GM23338 (cell line): ENCODE data around the gene SPOUT1. TPM values are rescaled to one million over a fixed set of nuclear protein-coding genes. Genes with fewer than 3 reads are reported as not detected.

Experiments used
- ATAC-seq: fragments of 200-7000 bp; cut with Tn5 transposase; 3 replicates; pipeline ENCODE4 v1.9.1; 2020
- DNase-seq: peaks from one replicate; pipeline ENCODE4 v3.0.0-alpha.2; 2015; ENCODE audit warnings: low spot score
- H2AFZ ChIP-seq: fragments of 200-600 bp; sonication (generic); 2 replicates; pipeline ENCODE4 v1.8.0; 2016; ENCODE audit warnings: antibody characterized with exemption, mild to moderate bottlenecking, moderate library complexity
- H3F3A ChIP-seq: fragments of 200-600 bp; sonication (generic); replicated peaks from 2 replicates; pipeline ENCODE4 v1.8.0; 2017; ENCODE audit warnings: antibody characterized with exemption, mixed run types, low read depth
- H3K27ac ChIP-seq: fragments of 200-600 bp; sonication (generic); 2 replicates; pipeline ENCODE4 v1.6.1; 2016; ENCODE audit warnings: low read depth
- H3K27me3 ChIP-seq: fragments of 200-600 bp; sonication (generic); 2 replicates; pipeline ENCODE4 v1.8.0; 2016; ENCODE audit warnings: mild to moderate bottlenecking, mixed run types, moderate library complexity; ENCODE audit not compliant: insufficient read depth
- H3K36me3 ChIP-seq: fragments of 200-600 bp; sonication (generic); 2 replicates; pipeline ENCODE4 v1.8.0; 2016; ENCODE audit warnings: mild to moderate bottlenecking; ENCODE audit not compliant: insufficient read depth
- H3K4me1 ChIP-seq: fragments of 200-600 bp; sonication (generic); 2 replicates; pipeline ENCODE4 v1.8.0; 2016; ENCODE audit warnings: mild to moderate bottlenecking, moderate library complexity; ENCODE audit not compliant: insufficient read depth
- H3K4me2 ChIP-seq: fragments of 200-600 bp; sonication (generic); 2 replicates; pipeline ENCODE4 v1.7.1; 2017; ENCODE audit warnings: mixed run types
- H3K4me3 ChIP-seq: fragments of 200-600 bp; sonication (generic); 2 replicates; pipeline ENCODE4 v1.6.1; 2016; ENCODE audit warnings: mixed run types
- H3K79me2 ChIP-seq: fragments of 200-600 bp; sonication (generic); replicated peaks from 2 replicates; pipeline ENCODE4 v1.8.0; 2017; ENCODE audit warnings: mild to moderate bottlenecking; ENCODE audit not compliant: insufficient read depth
- H3K9me2 ChIP-seq: fragments of 200-600 bp; sonication (generic); 2 replicates; pipeline ENCODE4 v1.8.0; 2017; ENCODE audit not compliant: insufficient read depth
- H4K20me1 ChIP-seq: fragments of 200-600 bp; sonication (generic); replicated peaks from 2 replicates; pipeline ENCODE4 v1.8.0; 2017; ENCODE audit warnings: mild to moderate bottlenecking; ENCODE audit not compliant: insufficient read depth
- H3K27ac Mint-ChIP-seq: 2 replicates; pipeline ENCODE4 v1.8.0; 2020; ENCODE audit warnings: inconsistent platforms, mild to moderate bottlenecking, moderate library complexity, mixed read lengths
- H3K27me3 Mint-ChIP-seq: 3 replicates; pipeline ENCODE4 v1.8.0; 2022; ENCODE audit warnings: low read depth, mild to moderate bottlenecking, moderate library complexity, mixed read lengths, inconsistent platforms; ENCODE audit not compliant: insufficient read depth, poor library complexity
- H3K36me3 Mint-ChIP-seq: 3 replicates; pipeline ENCODE4 v1.8.0; 2021; ENCODE audit warnings: low read depth, mild to moderate bottlenecking, inconsistent platforms, moderate library complexity, mixed read lengths
- H3K4me1 Mint-ChIP-seq: 3 replicates; pipeline ENCODE4 v1.8.0; 2020; ENCODE audit warnings: mild to moderate bottlenecking, inconsistent platforms, mixed read lengths
- H3K4me3 Mint-ChIP-seq: 3 replicates; pipeline ENCODE4 v1.8.0; 2021; ENCODE audit warnings: moderate library complexity, mild to moderate bottlenecking, inconsistent platforms, mixed read lengths
- H3K9me3 Mint-ChIP-seq: 3 replicates; pipeline ENCODE4 v1.8.0; 2020; ENCODE audit warnings: moderate library complexity, mild to moderate bottlenecking, inconsistent platforms, mixed read lengths
- polyA plus RNA-seq: library from polyadenylated mRNA; unstranded; fragments of >200 nt; fragmentation: Nextera tagmentation; extraction: Ambion mirVana; gene quantifications from 2 replicates; pipeline ENCODE4 v1.2.1, GENCODE V29; 2016
- total RNA-seq: library from RNA; depleted of rRNA; stranded (reverse); fragments of >200 nt; shearing (Covaris generic); gene quantifications from 2 replicates; pipeline ENCODE4 v1.2.3, GENCODE V29; 2014
- TF ChIP-seq, protein P1 (sequence below): fragments of 250-450 bp; sonication (Bioruptor Pico); IDR thresholded peaks from 2 replicates; pipeline ENCODE4 v1.5.0; 2020; ENCODE audit warnings: mild to moderate bottlenecking, moderate library complexity
- TF ChIP-seq, protein P2 (sequence below), 2 experiments: fragments of 200-600 bp in 1 of 2; sonication (generic) in 1 of 2; conservative IDR thresholded peaks; 2 replicates each; pipeline versions ENCODE4 v1.5.1 to v1.6.1; 2016 to 2017; ENCODE audit warnings: antibody characterized with exemption in 2 of 2, low read depth in 2 of 2, mild to moderate bottlenecking in 2 of 2, moderate library complexity in 1 of 2

The SPOUT1 gene
- total and polyA plus RNA-seq, 2 experiments from 2014 or later, result 28.5 to 50.9 TPM

GRCh38 chr9:128838338-128838737, 8.7 kb upstream of the SPOUT1 start (continued):
- TF ChIP-seq, protein P1, sequence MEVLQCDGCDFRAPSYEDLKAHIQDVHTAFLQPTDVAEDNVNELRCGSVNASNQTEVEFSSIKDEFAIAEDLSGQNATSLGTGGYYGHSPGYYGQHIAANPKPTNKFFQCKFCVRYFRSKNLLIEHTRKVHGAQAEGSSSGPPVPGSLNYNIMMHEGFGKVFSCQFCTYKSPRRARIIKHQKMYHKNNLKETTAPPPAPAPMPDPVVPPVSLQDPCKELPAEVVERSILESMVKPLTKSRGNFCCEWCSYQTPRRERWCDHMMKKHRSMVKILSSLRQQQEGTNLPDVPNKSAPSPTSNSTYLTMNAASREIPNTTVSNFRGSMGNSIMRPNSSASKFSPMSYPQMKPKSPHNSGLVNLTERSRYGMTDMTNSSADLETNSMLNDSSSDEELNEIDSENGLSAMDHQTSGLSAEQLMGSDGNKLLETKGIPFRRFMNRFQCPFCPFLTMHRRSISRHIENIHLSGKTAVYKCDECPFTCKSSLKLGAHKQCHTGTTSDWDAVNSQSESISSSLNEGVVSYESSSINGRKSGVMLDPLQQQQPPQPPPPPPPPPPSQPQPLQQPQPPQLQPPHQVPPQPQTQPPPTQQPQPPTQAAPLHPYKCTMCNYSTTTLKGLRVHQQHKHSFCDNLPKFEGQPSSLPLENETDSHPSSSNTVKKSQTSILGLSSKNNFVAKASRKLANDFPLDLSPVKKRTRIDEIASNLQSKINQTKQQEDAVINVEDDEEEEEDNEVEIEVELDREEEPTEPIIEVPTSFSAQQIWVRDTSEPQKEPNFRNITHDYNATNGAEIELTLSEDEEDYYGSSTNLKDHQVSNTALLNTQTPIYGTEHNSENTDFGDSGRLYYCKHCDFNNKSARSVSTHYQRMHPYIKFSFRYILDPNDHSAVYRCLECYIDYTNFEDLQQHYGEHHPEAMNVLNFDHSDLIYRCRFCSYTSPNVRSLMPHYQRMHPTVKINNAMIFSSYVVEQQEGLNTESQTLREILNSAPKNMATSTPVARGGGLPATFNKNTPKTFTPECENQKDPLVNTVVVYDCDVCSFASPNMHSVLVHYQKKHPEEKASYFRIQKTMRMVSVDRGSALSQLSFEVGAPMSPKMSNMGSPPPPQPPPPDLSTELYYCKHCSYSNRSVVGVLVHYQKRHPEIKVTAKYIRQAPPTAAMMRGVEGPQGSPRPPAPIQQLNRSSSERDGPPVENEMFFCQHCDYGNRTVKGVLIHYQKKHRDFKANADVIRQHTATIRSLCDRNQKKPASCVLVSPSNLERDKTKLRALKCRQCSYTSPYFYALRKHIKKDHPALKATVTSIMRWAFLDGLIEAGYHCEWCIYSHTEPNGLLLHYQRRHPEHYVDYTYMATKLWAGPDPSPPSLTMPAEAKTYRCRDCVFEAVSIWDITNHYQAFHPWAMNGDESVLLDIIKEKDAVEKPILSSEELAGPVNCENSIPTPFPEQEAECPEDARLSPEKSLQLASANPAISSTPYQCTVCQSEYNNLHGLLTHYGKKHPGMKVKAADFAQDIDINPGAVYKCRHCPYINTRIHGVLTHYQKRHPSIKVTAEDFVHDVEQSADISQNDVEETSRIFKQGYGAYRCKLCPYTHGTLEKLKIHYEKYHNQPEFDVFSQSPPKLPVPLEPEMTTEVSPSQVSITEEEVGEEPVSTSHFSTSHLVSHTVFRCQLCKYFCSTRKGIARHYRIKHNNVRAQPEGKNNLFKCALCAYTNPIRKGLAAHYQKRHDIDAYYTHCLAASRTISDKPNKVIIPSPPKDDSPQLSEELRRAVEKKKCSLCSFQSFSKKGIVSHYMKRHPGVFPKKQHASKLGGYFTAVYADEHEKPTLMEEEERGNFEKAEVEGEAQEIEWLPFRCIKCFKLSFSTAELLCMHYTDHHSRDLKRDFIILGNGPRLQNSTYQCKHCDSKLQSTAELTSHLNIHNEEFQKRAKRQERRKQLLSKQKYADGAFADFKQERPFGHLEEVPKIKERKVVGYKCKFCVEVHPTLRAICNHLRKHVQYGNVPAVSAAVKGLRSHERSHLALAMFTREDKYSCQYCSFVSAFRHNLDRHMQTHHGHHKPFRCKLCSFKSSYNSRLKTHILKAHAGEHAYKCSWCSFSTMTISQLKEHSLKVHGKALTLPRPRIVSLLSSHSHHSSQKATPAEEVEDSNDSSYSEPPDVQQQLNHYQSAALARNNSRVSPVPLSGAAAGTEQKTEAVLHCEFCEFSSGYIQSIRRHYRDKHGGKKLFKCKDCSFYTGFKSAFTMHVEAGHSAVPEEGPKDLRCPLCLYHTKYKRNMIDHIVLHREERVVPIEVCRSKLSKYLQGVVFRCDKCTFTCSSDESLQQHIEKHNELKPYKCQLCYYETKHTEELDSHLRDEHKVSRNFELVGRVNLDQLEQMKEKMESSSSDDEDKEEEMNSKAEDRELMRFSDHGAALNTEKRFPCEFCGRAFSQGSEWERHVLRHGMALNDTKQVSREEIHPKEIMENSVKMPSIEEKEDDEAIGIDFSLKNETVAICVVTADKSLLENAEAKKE (CRISPR knock-in tag), result no peak

GRCh38 chr9:128836509-128837145, 7.0 kb upstream of the SPOUT1 start:
- no peak overlapping the region for H2AFZ ChIP-seq
- H3K4me3 ChIP-seq, result no peak overlapping the region
- no peak for ATAC-seq
- no peaks in the 10 kb centered on the region for H3K4me1 Mint-ChIP-seq
- no peaks in the 10 kb centered on the region for H3K27me3 ChIP-seq
- H4K20me1 ChIP-seq, result no peaks in the 10 kb centered on the region
- H3K9me2 ChIP-seq, result no peaks in the 10 kb centered on the region
- no peak overlapping the region for H3K4me3 Mint-ChIP-seq
- H3K36me3 ChIP-seq, result peaks cover 7% of the 10 kb centered on the region; the same call in 1 of the 2 replicates
- H3K79me2 ChIP-seq, result no peaks in the 10 kb centered on the region
- H3K27ac ChIP-seq, result no peak overlapping the region
- no peak for DNase-seq
- no peaks in the 10 kb centered on the region for H3F3A ChIP-seq
- H3K4me1 ChIP-seq, result no peaks in the 10 kb centered on the region
- no peak overlapping the region for H3K4me2 ChIP-seq
- no peaks in the 10 kb centered on the region for H3K9me3 Mint-ChIP-seq
- H3K27me3 Mint-ChIP-seq, result peaks cover 8% of the 10 kb centered on the region
- peaks cover 34% of the 10 kb centered on the region for H3K36me3 Mint-ChIP-seq
- TF ChIP-seq, protein P2, sequence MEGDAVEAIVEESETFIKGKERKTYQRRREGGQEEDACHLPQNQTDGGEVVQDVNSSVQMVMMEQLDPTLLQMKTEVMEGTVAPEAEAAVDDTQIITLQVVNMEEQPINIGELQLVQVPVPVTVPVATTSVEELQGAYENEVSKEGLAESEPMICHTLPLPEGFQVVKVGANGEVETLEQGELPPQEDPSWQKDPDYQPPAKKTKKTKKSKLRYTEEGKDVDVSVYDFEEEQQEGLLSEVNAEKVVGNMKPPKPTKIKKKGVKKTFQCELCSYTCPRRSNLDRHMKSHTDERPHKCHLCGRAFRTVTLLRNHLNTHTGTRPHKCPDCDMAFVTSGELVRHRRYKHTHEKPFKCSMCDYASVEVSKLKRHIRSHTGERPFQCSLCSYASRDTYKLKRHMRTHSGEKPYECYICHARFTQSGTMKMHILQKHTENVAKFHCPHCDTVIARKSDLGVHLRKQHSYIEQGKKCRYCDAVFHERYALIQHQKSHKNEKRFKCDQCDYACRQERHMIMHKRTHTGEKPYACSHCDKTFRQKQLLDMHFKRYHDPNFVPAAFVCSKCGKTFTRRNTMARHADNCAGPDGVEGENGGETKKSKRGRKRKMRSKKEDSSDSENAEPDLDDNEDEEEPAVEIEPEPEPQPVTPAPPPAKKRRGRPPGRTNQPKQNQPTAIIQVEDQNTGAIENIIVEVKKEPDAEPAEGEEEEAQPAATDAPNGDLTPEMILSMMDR (conservative IDR thresholded peaks at IDR 0.05; ENCODE audit: low read depth in 2 of 2), result no peak
- H3K27ac Mint-ChIP-seq, result no peak overlapping the region
